ENCODE measurements around the gene EYS.

DNA sequence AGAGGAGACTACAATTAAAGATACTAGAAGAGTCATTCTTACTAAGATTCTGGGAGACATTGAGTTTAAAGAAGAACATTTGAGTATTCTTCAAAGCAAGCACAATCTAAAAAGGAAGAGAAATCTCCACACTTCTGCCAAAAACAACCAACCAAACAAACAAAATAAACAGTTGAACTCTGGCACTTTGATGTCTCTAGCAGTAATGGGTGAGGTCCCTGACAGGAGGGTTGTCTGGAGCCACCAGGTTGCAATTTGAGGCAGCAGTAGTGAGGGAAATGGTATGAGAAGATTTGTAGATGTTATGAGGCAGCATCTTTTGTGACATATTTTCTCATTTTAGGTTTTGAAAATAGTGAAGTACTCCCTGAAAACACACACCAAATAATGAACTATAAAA lies 1963.3 kb downstream of the EYS start:
- no peak for TF ChIP-seq EZH2phosphoT487 (IDR thresholded peaks at IDR 0.05; ENCODE audit: insufficient read depth, low read depth)
- no peak for TF ChIP-seq EZH2 (IDR thresholded peaks at IDR 0.05; ENCODE audit: insufficient read depth, poor library complexity, severe bottlenecking)

Measured in GM23248 (cell line).